ENCODE measurements around the gene SOX1. TPM values are rescaled to one million over a fixed set of nuclear protein-coding genes. Genes with fewer than 3 reads are reported as not detected.

Gene SOX1
- total and polyA plus RNA-seq, 2 of the 13 experiments (the other 11 are each of a cell fraction or from before 2014, with no cell fraction given), result not detected

DNA sequence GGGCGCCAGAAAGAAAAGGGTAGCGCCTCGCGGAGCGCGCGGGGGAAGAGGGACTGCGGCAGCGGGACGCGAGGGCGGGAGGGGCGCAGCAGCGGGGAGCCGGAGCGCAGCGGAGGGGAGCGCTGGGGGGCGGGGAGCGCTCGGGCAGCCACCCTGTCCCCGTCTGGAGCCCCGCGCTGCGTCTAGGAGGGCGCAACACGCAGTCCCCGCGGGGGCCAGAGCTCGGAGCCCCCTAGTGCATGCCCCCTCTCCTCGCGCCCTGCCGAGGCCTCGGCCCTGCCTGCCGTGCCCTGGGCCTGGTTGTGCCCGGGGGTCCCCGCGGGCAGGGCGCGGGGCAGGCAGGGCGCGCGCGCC, 37.9 kb downstream of the SOX1 start:
- intact Hi-C loops (cut with micrococcal nuclease; ENCODE audit: unreplicated experiment), result no loop called here
- no TSS peak for BruUV-seq (replicated peaks)
- TF ChIP-seq POGK (CRISPR knock-in tag; conservative IDR thresholded peaks at IDR 0.05), result no peak
- TF ChIP-seq BRF2 (CRISPR knock-in tag; IDR thresholded peaks at IDR 0.05), result no peak
- TF ChIP-seq CBFB (CRISPR knock-in tag; IDR thresholded peaks at IDR 0.05), result no peak
- TF ChIP-seq ATRX (CRISPR knock-in tag; IDR thresholded peaks at IDR 0.05; ENCODE audit: borderline replicate concordance), result no peak
- TF ChIP-seq, protein P1, sequence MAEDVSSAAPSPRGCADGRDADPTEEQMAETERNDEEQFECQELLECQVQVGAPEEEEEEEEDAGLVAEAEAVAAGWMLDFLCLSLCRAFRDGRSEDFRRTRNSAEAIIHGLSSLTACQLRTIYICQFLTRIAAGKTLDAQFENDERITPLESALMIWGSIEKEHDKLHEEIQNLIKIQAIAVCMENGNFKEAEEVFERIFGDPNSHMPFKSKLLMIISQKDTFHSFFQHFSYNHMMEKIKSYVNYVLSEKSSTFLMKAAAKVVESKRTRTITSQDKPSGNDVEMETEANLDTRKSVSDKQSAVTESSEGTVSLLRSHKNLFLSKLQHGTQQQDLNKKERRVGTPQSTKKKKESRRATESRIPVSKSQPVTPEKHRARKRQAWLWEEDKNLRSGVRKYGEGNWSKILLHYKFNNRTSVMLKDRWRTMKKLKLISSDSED (CRISPR knock-in tag; IDR thresholded peaks at IDR 0.05), result no peak
- no peak for TF ChIP-seq SYNCRIP (IDR thresholded peaks at IDR 0.05; ENCODE audit: insufficient read depth, low read depth, low read length)
- TF ChIP-seq ZXDC (CRISPR knock-in tag; IDR thresholded peaks at IDR 0.05), result no peak
- no peak for TF ChIP-seq ZNF326 (CRISPR knock-in tag; IDR thresholded peaks at IDR 0.05; ENCODE audit: borderline replicate concordance)
- TF ChIP-seq KLF16 (CRISPR knock-in tag; IDR thresholded peaks at IDR 0.05), result no peak
- TF ChIP-seq, protein P2, sequence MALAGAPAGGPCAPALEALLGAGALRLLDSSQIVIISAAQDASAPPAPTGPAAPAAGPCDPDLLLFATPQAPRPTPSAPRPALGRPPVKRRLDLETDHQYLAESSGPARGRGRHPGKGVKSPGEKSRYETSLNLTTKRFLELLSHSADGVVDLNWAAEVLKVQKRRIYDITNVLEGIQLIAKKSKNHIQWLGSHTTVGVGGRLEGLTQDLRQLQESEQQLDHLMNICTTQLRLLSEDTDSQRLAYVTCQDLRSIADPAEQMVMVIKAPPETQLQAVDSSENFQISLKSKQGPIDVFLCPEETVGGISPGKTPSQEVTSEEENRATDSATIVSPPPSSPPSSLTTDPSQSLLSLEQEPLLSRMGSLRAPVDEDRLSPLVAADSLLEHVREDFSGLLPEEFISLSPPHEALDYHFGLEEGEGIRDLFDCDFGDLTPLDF (CRISPR knock-in tag; IDR thresholded peaks at IDR 0.05), result no peak
- no peak for TF ChIP-seq ZNF382 (CRISPR knock-in tag; IDR thresholded peaks at IDR 0.05; ENCODE audit: borderline replicate concordance)
- no peak for TF ChIP-seq ZNF709 (CRISPR knock-in tag; IDR thresholded peaks at IDR 0.05)
- no peak for TF ChIP-seq ZEB1 (IDR thresholded peaks at IDR 0.05; ENCODE audit: insufficient replicate concordance, low read depth)
- ATAC-seq (no peak; the same call in 2 of the 3 replicates), DNase-seq (ENCODE audit: low spot score) (no peak), FAIRE-seq (no peak)
- Histone ChIP-seq H3K79me2 (ENCODE audit: insufficient read depth, low read length) (no peaks in the 10 kb centered on the region), H3K27ac (ENCODE audit: extremely low read length, insufficient read depth, low read length) (no peak overlapping the region), H3K4me1 (ENCODE audit: insufficient read depth, low read length) (no peaks in the 10 kb centered on the region), H2AFZ (ENCODE audit: low read length) (no peak overlapping the region), H3K4me2 (ENCODE audit: low read depth, low read length) (no peak overlapping the region), H3K4me3 (replicated peaks in 1 of 3; ENCODE audit: insufficient read depth in 1 of 3, low read depth in 2 of 3, low read length in 3 of 3) (no peak overlapping the region), H3K9me3 (ENCODE audit: low read length) (no peaks in the 10 kb centered on the region), H3K36me3 (replicated peaks in 1 of 2; ENCODE audit: control insufficient read depth in 1 of 2, insufficient read depth in 2 of 2, low read length in 2 of 2) (no peaks in the 10 kb centered on the region), H3K27me3 (ENCODE audit: control insufficient read depth in 1 of 2, insufficient read depth in 2 of 2, low read length in 2 of 2) (peaks cover 2 to 45% of the 10 kb centered on the region in 2 experiments), H3K9ac (ENCODE audit: insufficient read depth, low read depth, low read length) (no peak overlapping the region), H4K20me1 (ENCODE audit: insufficient read depth, low read length) (no peaks in the 10 kb centered on the region)
- 80% methylated on average over 22 of the region's 44 CpGs for WGBS (ENCODE audit: low lambda C conversion rate)
- ChIA-PET POLR2A (no interaction called here), CTCF (ENCODE audit: low intra/inter-chr PET ratio, low total read pairs) (no interaction called here)
- in situ Hi-C loops (cut with HindIII; ENCODE audit: extremely low pct_ligation_motif_present, low pct_unique_long_range_greater_than_20kb), result no loop called here
